Lung microvascular endothelial cell (primary cell): ENCODE results near the gene PUS1. TPM values are rescaled to one million over a fixed set of nuclear protein-coding genes. Genes with fewer than 3 reads are reported as not detected.
"Not testable (repeated sequence)": the region's sequence is repeated elsewhere in the genome, so short reads cannot be mapped to it uniquely, and the experiment has no call there.

Experiments used
- DNase-seq, 2 donors: peaks; one replicate each; pipeline versions ENCODE4 v3.0.0 to v3.0.0-alpha.2; 2010; ENCODE audit warnings: low read depth in 2 of 2
- total RNA-seq: library from RNA; depleted of rRNA; stranded (reverse); fragments of >200 nt; gene quantifications from 2 replicates; pipeline ENCODE4 v1.2.1, GENCODE V29; 2014

PUS1 gene
- total RNA-seq, result 5.0 and 7.5 TPM in 2 replicates

DNA sequence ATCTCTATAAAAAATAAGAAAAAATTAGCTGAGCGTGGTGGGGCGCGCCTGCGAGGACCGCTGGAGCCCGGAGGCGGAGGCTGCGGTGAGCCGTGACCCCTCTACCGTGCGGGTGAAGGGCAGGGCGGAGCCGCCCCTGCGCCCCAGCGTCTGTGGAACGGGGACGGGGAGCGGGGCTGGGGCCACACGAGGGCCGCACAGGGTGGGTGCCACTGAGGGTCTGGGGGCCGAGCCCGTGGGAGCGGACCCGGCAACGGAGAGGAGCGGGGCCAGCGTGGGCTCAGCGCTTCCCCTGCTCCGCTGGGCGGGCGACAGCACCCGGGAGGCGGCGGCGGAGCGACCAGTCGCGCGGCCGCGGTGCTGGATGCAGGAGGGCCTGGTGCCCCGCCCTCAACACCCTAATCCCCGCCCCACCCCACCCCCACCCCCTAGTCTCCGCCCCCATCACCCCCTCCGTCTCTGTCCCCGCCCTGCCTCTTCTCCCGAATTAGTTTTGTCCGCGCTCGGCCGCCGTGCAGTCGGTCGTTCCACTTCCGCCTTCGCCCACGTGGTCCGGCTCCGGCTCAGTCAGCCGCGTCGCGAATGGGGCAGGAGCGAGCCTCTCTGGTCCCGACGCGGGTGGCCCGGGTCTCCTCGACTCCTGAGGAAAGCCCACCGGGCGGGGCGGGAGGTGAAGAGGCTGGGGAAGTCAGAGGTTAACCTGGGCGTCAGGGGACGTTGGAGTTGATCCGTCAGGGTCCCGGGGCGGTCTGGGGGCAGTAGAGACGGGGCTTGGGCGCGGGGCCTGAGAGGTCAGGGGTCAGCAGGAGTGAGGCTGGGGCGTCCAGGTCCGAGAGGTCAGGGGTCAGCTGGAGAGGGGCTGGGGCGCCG lies at the start of gene PUS1:
TSS of gene PUS1 (plus strand) at position 566 of the 870 bp plus-strand sequence. CDS start 447 bp downstream, outside the sequence.
- peak; percentile 97 to 98 for DNase-seq

GRCh38 chr12:131882804-131883520 lies 46.1 kb upstream of the PUS1 start:
- DNase-seq, result no peak

DNA sequence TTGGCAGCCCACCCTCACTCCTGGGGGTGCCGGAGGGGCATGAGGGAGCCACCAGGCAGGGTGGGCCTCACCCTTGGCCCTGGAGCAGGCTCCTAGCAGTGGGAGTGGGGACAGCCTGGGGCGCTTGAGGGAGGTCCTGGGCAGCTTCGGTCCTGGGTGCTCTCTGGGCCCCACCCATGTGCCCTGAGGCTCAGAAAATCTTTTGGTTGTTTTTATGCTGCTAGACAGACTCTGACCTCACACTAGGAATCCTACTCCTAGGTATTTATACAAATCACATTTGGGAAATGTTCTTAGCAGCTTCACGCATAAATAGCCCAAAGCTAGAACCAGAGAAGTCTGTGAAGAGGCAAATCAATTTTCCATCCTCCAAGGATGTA lies 45.6 kb upstream of the PUS1 start:
- no peak for DNase-seq

DNA sequence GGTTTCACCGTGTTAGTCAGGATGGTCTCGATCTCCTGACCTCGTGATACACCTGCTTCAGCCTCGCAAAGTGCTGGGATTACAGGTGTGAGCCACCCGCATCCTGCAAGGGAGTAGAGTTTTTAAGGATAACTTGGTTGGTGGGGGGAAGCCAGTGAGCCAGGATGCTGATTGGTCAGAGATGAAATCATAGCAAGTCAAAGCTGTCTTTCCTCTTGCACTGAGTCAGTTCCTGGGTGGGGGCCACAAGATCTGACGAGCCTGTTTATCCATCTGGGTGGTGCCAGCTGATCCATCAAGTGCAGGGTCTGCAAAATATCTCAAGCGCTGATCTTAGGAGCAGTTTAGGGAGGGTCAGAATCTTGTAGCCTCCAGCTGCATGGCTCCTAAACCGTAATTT lies 44.0 kb upstream of the PUS1 start:
- not testable (repeated sequence) for DNase-seq

DNA sequence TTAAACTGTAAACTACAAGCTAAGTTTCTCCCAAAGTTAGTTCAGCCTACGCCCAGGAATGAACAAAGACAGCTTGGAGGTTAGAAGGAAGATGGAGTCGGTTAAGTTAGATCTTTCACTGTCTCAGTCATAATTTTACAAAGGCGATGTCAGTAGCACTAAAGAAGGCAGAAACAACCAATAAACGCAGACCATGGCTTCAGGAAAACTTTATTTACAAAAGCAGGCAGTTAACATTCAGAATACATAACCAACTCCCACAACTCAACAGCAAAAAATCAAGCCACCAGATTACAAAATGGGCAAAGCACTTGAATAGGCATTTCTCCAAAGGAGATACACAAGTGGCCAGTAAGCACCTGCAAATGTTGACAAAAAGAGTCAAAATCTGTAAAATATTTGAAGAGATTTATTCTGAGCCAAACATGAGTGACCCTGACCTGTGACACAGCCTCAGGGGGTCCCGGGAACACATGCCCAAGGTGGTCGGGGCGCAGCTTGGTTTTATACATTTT lies 43.5 kb upstream of the PUS1 start:
- no peak for DNase-seq

DNA sequence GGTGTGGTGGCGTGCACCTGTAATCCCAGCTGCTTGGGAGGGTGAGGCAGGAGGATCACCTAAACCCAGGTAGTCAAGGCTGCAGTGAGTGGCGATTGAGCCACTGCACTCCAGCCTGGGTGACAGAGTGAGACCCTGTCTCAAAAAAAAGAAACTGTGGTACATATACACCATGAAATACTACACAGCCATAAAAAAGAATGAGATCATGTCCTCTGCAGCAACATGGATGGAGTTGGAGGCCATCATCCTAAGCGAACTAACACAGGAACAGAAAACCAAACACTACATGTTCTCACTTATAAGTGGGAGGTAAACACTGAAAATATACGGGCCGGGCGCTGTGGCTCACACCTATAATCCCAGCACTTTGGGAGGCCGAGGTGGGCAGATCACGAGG lies 37.4 kb upstream of the PUS1 start:
- DNase-seq, result not testable (repeated sequence)

DNA sequence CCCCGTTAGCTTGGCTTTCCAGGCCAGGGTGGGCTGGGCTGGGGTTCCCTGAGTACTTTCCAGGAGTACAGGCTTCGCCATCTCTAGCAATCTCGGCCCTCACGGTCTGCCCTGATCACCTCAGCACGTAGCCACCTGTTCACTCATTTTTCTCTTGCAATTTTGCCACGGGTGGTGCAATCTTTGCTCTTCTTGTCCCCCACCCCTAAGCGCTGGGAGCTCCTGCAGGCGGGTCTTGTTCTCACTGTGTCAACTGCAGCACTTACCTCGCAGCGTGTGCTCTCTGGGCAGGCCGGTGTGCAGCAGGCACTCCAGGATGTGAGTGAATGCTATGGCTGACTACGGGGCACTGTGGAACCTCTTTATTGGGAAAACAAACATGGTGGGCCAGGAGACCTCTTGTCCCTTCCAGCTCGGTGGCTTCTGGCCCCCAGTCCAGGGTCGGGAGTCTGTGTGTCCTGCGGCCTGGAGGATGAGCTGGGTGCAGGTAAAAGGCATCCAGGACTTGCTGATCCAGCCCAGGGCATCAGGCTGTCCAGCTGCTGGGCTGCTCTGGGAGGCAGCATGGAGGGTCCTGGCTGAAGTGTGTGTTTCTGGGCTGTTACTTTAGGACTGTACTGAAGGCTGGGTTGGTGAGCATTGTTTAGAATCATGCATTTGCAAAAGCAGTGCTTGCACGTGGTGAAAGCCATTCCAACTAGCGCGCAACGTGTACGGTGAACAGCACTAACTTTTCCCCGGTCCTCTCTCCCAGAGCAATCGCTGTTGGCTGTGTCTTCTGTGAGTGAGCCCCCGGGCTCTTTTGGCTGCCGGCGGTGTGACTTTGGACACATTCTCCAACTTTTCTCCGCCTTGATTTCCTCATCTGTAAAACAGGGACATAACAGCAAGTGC lies 36.1 kb upstream of the PUS1 start:
- no peak for DNase-seq

DNA sequence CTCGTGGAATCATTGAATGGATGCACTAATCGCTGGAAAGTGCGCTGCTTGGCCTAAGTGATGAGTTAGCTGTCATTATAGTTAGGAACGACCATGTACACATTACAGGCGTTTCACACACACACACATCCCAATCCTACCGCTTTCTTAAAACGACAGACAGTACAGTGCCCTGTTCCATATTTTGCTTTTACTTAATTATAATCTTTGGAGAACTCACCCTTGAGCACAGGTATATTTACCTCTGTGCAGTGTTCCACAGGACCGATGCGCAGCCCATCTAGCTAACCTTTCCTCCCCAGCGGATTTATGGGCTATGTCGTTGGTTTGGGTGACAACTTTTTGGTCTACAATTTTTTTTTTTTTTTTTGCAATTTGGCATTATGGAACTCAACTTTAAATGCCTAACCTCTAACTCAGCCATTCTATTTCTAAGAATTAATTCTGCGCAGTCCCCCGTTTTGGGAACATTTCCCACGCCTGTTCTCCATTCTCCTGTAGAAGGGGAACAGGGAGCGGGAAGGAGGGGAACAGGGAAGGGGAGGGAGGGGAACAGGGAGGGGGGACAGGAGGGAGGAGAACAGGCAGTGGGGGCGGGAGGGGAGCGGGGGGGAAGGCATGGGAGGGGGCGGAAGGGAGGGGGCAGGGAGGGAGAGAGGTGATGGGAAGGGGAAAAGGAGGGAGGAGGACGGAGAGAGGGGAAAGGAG lies 35.3 kb upstream of the PUS1 start:
- no peak for DNase-seq

DNA sequence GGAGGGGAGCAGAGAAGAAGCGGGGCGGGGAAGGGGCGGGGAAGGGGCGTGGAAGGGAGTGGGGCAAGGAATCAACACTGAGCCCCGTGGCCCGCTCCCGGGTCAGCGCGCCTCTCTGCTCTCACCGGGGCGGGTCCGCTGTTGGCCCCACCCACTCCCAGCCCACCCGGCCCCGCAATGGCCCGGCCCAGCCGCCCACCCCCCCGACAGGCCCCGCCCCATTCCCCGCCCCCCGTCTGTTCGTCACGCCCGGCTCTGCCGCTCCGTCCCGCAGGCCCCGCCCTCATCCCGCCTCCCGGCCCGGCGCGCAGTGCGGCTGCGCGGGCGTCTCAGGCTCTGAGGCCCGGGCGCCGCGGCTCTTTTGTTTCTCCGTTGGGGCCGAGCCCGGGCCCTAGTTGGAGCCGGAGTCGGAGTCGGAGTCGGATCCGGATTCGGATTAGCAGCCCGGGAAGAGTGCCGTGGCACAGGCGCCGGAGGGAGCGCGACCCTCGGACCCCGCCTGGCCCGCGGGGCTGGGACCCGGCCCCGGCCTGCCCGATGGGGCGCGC lies 34.7 kb upstream of the PUS1 start, which contains the start of gene ULK1:
TSS of gene ULK1 (plus strand) at position 310 of the 548 bp plus-strand sequence. CDS start 380 bp downstream, outside the sequence.
- peak; percentile 90 to 94 for DNase-seq

- DNase-seq, result peak in 1 of 2 donors; percentile 14
Observed at GRCh38 chr12:131894981-131895639, 34.0 kb upstream of the PUS1 start.

GRCh38 chr12:131895640-131896079 lies 33.4 kb upstream of the PUS1 start:
- DNase-seq, result no peak

DNA sequence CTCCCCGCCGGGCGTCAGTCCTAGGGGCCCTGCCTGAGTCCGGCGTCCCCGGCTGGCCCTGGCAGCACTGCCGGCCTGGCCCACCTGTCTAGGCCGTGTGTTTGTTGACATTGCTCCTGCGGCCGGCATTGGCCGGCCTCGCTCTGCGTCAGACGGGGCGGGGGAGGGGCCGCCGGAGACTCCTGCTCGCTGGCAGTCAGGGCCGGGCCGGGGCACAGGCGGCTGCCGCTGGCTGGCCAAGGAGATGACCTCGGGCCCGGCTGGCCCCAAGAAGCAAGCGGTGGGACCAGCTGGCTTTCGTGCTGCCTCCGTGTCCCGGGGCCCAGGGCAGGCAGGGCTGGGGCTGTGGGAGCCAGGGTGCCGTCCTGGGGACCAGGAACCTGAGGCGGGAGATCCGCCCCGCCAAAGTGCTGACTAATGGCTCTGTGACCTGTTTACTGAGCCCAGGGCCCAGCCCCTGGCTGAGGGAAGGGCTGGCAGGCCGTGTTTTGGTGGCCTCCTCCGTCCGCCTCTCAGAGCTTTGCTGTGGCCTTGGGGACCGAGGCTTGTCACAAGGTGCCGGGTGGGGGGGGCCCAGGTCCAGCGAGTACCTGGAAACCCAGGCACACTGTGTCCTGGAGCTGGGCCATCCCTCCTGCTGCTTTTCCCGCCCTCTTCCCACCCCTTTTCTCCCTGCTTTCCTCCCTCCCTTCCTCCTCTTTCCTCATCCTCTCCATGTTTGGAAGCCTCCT lies 32.8 kb upstream of the PUS1 start:
- DNase-seq, result peak; percentile 90 to 95

- DNase-seq, result peak in 1 of 2 donors; percentile 63
Observed at GRCh38 chr12:131896811-131897270, 32.2 kb upstream of the PUS1 start.

GRCh38 chr12:131897276-131897675 lies 31.8 kb upstream of the PUS1 start:
- DNase-seq, result no peak

DNA sequence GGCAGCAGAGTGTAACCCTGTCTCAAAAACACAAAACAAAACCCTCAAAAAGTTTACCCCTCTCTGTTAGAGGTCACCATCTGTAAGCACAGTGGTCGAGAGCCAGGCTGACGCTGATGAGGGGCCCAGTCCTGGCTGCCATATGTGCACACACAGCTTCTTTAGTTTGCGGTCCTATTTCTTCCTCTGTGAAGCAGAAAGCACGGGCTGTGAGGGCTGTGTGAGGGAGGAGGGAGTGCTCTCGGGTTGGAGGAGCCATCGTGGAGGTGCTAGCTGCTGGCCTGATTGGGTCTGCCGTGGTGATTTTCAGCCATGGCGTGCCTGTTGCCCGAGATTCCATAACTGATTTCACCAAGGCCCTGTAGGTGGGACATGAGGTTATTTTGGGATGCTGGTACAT lies 31.2 kb upstream of the PUS1 start:
- DNase-seq, result no peak

DNA sequence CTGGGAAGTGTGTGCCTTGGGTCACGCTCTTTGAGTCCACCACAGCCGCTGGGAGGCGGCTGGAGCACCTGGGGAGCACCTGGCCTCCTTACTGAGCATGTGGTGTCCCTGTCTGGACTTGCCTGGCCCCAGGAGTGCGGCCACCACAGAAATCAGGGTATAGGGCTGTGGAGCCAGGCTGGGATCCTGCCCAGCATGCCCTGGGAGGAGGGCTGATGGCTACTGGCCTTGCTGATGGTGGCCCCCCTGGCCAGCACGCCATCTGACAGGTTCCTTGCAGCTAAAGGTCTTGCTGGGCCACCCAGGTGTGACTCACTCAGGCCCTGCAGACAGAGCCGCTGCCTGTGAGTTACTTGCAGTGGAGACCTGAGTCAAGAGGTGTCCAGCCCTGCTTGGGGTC lies 28.7 kb upstream of the PUS1 start:
- DNase-seq, result peak in 1 of 2 donors; percentile 2

GRCh38 chr12:131901431-131902331 lies 27.4 kb upstream of the PUS1 start:
- peak in 1 of 2 donors; percentile 17 for DNase-seq
